H9 (cell line): Measurements from ENCODE around the gene NEAT1. TPM values are rescaled to one million over a fixed set of nuclear protein-coding genes. Genes with fewer than 3 reads are reported as not detected.

Experiments
- DNase-seq: peaks from one replicate; pipeline ENCODE4 v3.0.0-alpha.2; 2017
- H2AFZ ChIP-seq: one replicate; pipeline ENCODE4 v1.6.1; 2013; ENCODE audit warnings: mild to moderate bottlenecking, low read length, control low read depth, moderate library complexity
- H2AK5ac ChIP-seq: 2 replicates; pipeline ENCODE4 v1.6.1; 2013; ENCODE audit warnings: low read length, control low read depth, mixed read lengths; ENCODE audit not compliant: insufficient read length
- H2BK120ac ChIP-seq: one replicate; pipeline ENCODE4 v1.6.1; 2013; ENCODE audit warnings: low read depth, mild to moderate bottlenecking, low read length, control low read depth, inconsistent platforms; ENCODE audit not compliant: poor library complexity, severe bottlenecking
- H2BK12ac ChIP-seq: 2 replicates; pipeline ENCODE4 v1.6.1; 2013; ENCODE audit warnings: low read length, control low read depth, mixed read lengths, low read depth; ENCODE audit not compliant: insufficient read length
- H2BK15ac ChIP-seq: 2 replicates; pipeline ENCODE4 v1.6.1; 2013; ENCODE audit warnings: low read depth, low read length, control low read depth
- H2BK20ac ChIP-seq: one replicate; pipeline ENCODE4 v1.6.1; 2013; ENCODE audit warnings: low read depth, mild to moderate bottlenecking, low read length, control low read depth, inconsistent platforms; ENCODE audit not compliant: poor library complexity, severe bottlenecking
- H2BK5ac ChIP-seq: 2 replicates; pipeline ENCODE4 v1.6.1; 2013; ENCODE audit warnings: low read length, control low read depth, mixed read lengths; ENCODE audit not compliant: insufficient read length
- H3K14ac ChIP-seq: 2 replicates; pipeline ENCODE4 v1.6.1; 2013; ENCODE audit warnings: low read length, control low read depth; ENCODE audit not compliant: insufficient read depth
- H3K18ac ChIP-seq: 2 replicates; pipeline ENCODE4 v1.6.1; 2013; ENCODE audit warnings: low read depth, mild to moderate bottlenecking, mixed read lengths, low read length, control low read depth; ENCODE audit not compliant: insufficient read length
- H3K23ac ChIP-seq: 2 replicates; pipeline ENCODE4 v1.6.1; 2013; ENCODE audit warnings: low read length, control low read depth, mixed read lengths, low read depth; ENCODE audit not compliant: insufficient read length
- H3K23me2 ChIP-seq: 2 replicates; pipeline ENCODE4 v1.6.1; 2013; ENCODE audit warnings: low read depth, mild to moderate bottlenecking, mixed read lengths, low read length, control low read depth; ENCODE audit not compliant: insufficient read length, poor library complexity, severe bottlenecking
- H3K27ac ChIP-seq: 2 replicates; pipeline ENCODE4 v1.5.1; 2013; ENCODE audit warnings: low read length, control low read depth, mixed read lengths, low read depth; ENCODE audit not compliant: insufficient read length
- H3K27me3 ChIP-seq: 2 replicates; pipeline ENCODE4 v1.6.1; 2013; ENCODE audit warnings: low read length, control low read depth, inconsistent platforms; ENCODE audit not compliant: insufficient read depth
- H3K4ac ChIP-seq: 2 replicates; pipeline ENCODE4 v1.6.1; 2013; ENCODE audit warnings: low read depth, mild to moderate bottlenecking, control low read depth, inconsistent platforms, low read length, moderate library complexity
- H3K4me1 ChIP-seq: 2 replicates; pipeline ENCODE4 v1.6.1; 2013; ENCODE audit warnings: low read length, control low read depth, inconsistent platforms; ENCODE audit not compliant: insufficient read depth
- H3K4me2 ChIP-seq: 2 replicates; pipeline ENCODE4 v1.6.1; 2013; ENCODE audit warnings: low read length, control low read depth, mixed read lengths; ENCODE audit not compliant: insufficient read length, insufficient read depth
- H3K56ac ChIP-seq: 2 replicates; pipeline ENCODE4 v1.6.1; 2013; ENCODE audit warnings: low read depth, mild to moderate bottlenecking, mixed read lengths, low read length, control low read depth; ENCODE audit not compliant: insufficient read length
- H3K79me1 ChIP-seq: 2 replicates; pipeline ENCODE4 v1.6.1; 2013; ENCODE audit warnings: low read depth, mild to moderate bottlenecking, moderate library complexity, low read length, control low read depth, inconsistent platforms; ENCODE audit not compliant: insufficient read depth, poor library complexity, severe bottlenecking
- H3K79me2 ChIP-seq: 2 replicates; pipeline ENCODE4 v1.6.1; 2013; ENCODE audit warnings: low read length, control low read depth, inconsistent platforms; ENCODE audit not compliant: insufficient read depth
- H3K9ac ChIP-seq: 2 replicates; pipeline ENCODE4 v1.6.1; 2013; ENCODE audit warnings: low read length, control low read depth, mixed read lengths; ENCODE audit not compliant: insufficient read length; ENCODE audit errors: extremely low read depth
- H3K9me3 ChIP-seq: one replicate; pipeline ENCODE4 v1.6.1; 2013; ENCODE audit warnings: low read depth, low read length, inconsistent platforms; ENCODE audit not compliant: control insufficient read depth
- H3T11ph ChIP-seq: one replicate; pipeline ENCODE4 v1.6.1; 2013; ENCODE audit warnings: mild to moderate bottlenecking, low read length, control low read depth, inconsistent platforms
- H4K20me1 ChIP-seq: one replicate; pipeline ENCODE4 v1.6.1; 2013; ENCODE audit not compliant: control insufficient read depth, insufficient read length, insufficient read depth
- H4K5ac ChIP-seq: 2 replicates; pipeline ENCODE4 v1.6.1; 2013; ENCODE audit warnings: low read depth, mild to moderate bottlenecking, mixed read lengths, low read length, control low read depth; ENCODE audit not compliant: insufficient read length
- H4K8ac ChIP-seq: replicated peaks from 2 replicates; pipeline ENCODE4 v1.6.1; 2013; ENCODE audit warnings: low read length, control low read depth, mixed read lengths, low read depth; ENCODE audit not compliant: insufficient read length
- H4K91ac ChIP-seq: 2 replicates; pipeline ENCODE4 v1.6.1; 2013; ENCODE audit warnings: low read depth, mild to moderate bottlenecking, moderate library complexity, mixed read lengths, low read length, control low read depth; ENCODE audit not compliant: insufficient read length
- H3K27ac Mint-ChIP-seq, 3 experiments: 2 replicates in 2 of 3; 3 replicates in 1 of 3; pipeline ENCODE4 v1.8.0; 2020 to 2021; ENCODE audit warnings: mixed read lengths in 3 of 3, mild to moderate bottlenecking in 1 of 3, moderate library complexity in 1 of 3
- H3K27me3 Mint-ChIP-seq: 2 replicates; pipeline ENCODE4 v1.8.0; 2021; ENCODE audit warnings: low read depth, mild to moderate bottlenecking, moderate library complexity, mixed read lengths
- H3K36me3 Mint-ChIP-seq, 3 experiments: 2 replicates in 2 of 3; 3 replicates in 1 of 3; pipeline ENCODE4 v1.8.0; 2020 to 2021; ENCODE audit warnings: low read depth in 3 of 3, mixed read lengths in 3 of 3; ENCODE audit not compliant: insufficient read depth in 1 of 3
- H3K4me1 Mint-ChIP-seq, 2 experiments: 2 replicates each; pipeline ENCODE4 v1.8.0; 2020; ENCODE audit warnings: mixed read lengths in 2 of 2
- H3K4me3 Mint-ChIP-seq, 2 experiments: 2 replicates in 1 of 2; 3 replicates in 1 of 2; pipeline ENCODE4 v1.8.0; 2020 to 2021; ENCODE audit warnings: mild to moderate bottlenecking in 2 of 2, mixed read lengths in 2 of 2, moderate library complexity in 1 of 2
- H3K9me3 Mint-ChIP-seq, 2 experiments: 2 replicates in 1 of 2; 3 replicates in 1 of 2; pipeline ENCODE4 v1.8.0; 2020; ENCODE audit warnings: mild to moderate bottlenecking in 2 of 2, mixed read lengths in 2 of 2, moderate library complexity in 1 of 2
- WGBS: extraction: QIAGEN DNeasy Blood & Tissue Kit; methylation state at CpG from one replicate; pipeline ENCODE4 v1.1.7; 2013; ENCODE audit warnings: missing lambda C conversion rate, low lambda C conversion rate, mixed read lengths; ENCODE audit not compliant: insufficient read length; ENCODE audit errors: extremely low coverage; 5-methylcytosine and 5-hydroxymethylcytosine counted together
- total RNA-seq: library from RNA; stranded (reverse); gene quantifications from 2 replicates; pipeline ENCODE4 v1.2.1, GENCODE V29; 2021
- TF ChIP-seq, protein P1 (sequence below): fragments of 200-600 bp; sonication (generic); conservative IDR thresholded peaks from 3 replicates; pipeline ENCODE4 v1.8.0; 2021; ENCODE audit warnings: antibody characterized with exemption, mild to moderate bottlenecking

Gene NEAT1
- total RNA-seq, 1 experiment from 2014 or later, result 12.7 TPM

DNA sequence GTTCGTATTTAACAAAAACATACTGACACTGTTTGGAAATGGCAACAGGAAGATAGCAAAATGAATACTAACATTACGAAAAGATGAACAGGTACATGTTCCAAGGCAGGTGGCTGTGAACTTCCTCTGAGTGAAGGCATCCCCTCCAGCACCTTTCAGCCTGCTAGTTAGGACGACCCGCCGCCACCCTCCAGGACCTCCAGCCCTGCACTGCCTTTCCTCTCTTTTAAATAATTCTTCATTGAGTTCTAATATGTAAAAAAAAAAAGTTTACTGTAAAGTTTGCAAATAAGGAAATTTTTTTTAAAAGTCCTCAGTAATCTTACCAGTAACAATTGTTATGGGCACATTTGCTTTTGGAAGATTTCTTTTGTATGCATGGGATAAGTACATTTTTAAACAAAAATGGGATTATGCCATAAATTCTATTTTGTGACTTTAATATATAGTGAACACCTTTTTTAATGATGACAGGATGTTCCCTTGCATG lies 6.0 kb downstream of the NEAT1 start:
- no peak overlapping the region for H2AK5ac ChIP-seq
- H3K27ac ChIP-seq, result no peak overlapping the region
- no peak overlapping the region for H2BK15ac ChIP-seq
- no peak overlapping the region for H4K8ac ChIP-seq
- no peak overlapping the region for H3K14ac ChIP-seq
- H3K4me2 ChIP-seq, result no peak overlapping the region
- no peaks in the 10 kb centered on the region for H3K79me1 ChIP-seq
- H3K27me3 Mint-ChIP-seq, result no peaks in the 10 kb centered on the region
- H3K9me3 ChIP-seq, result no peaks in the 10 kb centered on the region
- H3K9me3 Mint-ChIP-seq, result no peaks in the 10 kb centered on the region
- DNase-seq, result no peak
- H3K79me2 ChIP-seq, result peaks cover 2% of the 10 kb centered on the region; the same call in 1 of the 2 replicates
- H3K4me1 Mint-ChIP-seq, result peaks cover 58 to 59% of the 10 kb centered on the region in 2 experiments
- H3K23ac ChIP-seq, result no peak overlapping the region
- no peaks in the 10 kb centered on the region for H4K20me1 ChIP-seq
- no peak overlapping the region for H3K18ac ChIP-seq
- WGBS, result no CpG with 5 or more reads among the region's 5 CpGs
- H4K91ac ChIP-seq, result no peak overlapping the region
- no peak overlapping the region for H2BK12ac ChIP-seq
- H3K27ac Mint-ChIP-seq, result no peak overlapping the region; a peak in 2 of 7 replicates
- H3K4ac ChIP-seq, result no peak overlapping the region
- H3K4me1 ChIP-seq, result peaks cover 26% of the 10 kb centered on the region
- no peaks in the 10 kb centered on the region for H3K27me3 ChIP-seq
- no peak overlapping the region for H2BK20ac ChIP-seq
- no peak overlapping the region for H3K56ac ChIP-seq
- H2BK120ac ChIP-seq, result no peak overlapping the region
- H3K4me3 Mint-ChIP-seq, result no peak overlapping the region
- H4K5ac ChIP-seq, result no peak overlapping the region
- H3K9ac ChIP-seq, result no peak overlapping the region
- no peak overlapping the region for H2AFZ ChIP-seq
- TF ChIP-seq, protein P1, sequence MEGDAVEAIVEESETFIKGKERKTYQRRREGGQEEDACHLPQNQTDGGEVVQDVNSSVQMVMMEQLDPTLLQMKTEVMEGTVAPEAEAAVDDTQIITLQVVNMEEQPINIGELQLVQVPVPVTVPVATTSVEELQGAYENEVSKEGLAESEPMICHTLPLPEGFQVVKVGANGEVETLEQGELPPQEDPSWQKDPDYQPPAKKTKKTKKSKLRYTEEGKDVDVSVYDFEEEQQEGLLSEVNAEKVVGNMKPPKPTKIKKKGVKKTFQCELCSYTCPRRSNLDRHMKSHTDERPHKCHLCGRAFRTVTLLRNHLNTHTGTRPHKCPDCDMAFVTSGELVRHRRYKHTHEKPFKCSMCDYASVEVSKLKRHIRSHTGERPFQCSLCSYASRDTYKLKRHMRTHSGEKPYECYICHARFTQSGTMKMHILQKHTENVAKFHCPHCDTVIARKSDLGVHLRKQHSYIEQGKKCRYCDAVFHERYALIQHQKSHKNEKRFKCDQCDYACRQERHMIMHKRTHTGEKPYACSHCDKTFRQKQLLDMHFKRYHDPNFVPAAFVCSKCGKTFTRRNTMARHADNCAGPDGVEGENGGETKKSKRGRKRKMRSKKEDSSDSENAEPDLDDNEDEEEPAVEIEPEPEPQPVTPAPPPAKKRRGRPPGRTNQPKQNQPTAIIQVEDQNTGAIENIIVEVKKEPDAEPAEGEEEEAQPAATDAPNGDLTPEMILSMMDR, result no peak
- H3T11ph ChIP-seq, result no peak overlapping the region
- no peak overlapping the region for H2BK5ac ChIP-seq
- no peaks in the 10 kb centered on the region for H3K36me3 Mint-ChIP-seq
- no peaks in the 10 kb centered on the region for H3K23me2 ChIP-seq
